Measurements from ENCODE around the gene RPA3.

DNA sequence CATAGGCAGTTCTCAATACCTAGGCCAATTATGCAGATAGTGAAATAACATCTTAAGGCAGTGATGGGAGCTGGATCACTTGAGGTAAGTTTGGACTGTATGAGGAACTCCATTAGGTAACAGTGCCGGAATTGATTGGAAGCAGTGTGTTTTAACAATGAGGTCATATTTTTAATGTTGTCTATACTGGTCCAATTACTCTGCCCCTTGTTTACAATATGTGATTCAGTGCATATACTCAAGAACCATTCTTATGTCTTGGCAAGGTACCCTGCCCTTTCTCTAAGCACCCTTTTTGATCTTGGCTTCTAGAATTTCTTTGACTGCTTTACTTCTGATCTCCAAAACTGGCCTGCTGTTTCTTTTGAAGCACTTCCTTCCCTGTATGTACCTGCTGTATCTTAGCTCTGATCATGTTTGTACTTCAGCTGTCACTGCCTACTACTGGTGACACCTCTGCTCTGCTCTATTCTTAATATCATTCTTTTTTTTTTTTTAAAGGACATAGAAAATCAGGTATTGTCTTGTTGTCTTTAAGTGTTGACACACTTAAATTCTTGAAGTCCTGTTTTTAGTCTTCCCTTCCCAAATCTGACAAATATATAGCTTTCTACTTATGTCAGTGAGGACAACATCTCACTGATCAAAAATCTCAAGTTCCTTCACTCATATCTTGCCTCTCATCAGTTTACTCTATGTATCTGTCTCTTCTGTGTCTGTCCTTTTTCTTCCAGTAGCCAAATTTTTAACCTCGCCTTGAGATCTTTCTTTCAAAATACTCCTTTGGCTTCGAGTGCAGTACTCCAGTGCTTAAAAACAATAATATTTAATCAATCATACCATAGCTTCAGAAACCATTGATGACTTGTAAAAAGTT lies 46.4 kb upstream of the RPA3 start:
- TF ChIP-seq, protein P1, sequence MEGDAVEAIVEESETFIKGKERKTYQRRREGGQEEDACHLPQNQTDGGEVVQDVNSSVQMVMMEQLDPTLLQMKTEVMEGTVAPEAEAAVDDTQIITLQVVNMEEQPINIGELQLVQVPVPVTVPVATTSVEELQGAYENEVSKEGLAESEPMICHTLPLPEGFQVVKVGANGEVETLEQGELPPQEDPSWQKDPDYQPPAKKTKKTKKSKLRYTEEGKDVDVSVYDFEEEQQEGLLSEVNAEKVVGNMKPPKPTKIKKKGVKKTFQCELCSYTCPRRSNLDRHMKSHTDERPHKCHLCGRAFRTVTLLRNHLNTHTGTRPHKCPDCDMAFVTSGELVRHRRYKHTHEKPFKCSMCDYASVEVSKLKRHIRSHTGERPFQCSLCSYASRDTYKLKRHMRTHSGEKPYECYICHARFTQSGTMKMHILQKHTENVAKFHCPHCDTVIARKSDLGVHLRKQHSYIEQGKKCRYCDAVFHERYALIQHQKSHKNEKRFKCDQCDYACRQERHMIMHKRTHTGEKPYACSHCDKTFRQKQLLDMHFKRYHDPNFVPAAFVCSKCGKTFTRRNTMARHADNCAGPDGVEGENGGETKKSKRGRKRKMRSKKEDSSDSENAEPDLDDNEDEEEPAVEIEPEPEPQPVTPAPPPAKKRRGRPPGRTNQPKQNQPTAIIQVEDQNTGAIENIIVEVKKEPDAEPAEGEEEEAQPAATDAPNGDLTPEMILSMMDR (IDR thresholded peaks at IDR 0.05), result no peak
- no peak for TF ChIP-seq POLR2A (IDR thresholded peaks at IDR 0.05)
- no peak for TF ChIP-seq EP300 (IDR thresholded peaks at IDR 0.05)
- no peak for TF ChIP-seq POLR2AphosphoS5 (IDR thresholded peaks at IDR 0.05)

Measured in gastroesophageal sphincter (tissue), 3 donors.